ENCODE results near the gene GFER. TPM values are rescaled to one million over a fixed set of nuclear protein-coding genes. Genes with fewer than 3 reads are reported as not detected.

GFER gene
- total and polyA plus RNA-seq, 10 of the 15 experiments (the other 5 are each of a cell fraction or from before 2014, with no cell fraction given): 2.4 to 57.7 (median 31.3) TPM

DNA sequence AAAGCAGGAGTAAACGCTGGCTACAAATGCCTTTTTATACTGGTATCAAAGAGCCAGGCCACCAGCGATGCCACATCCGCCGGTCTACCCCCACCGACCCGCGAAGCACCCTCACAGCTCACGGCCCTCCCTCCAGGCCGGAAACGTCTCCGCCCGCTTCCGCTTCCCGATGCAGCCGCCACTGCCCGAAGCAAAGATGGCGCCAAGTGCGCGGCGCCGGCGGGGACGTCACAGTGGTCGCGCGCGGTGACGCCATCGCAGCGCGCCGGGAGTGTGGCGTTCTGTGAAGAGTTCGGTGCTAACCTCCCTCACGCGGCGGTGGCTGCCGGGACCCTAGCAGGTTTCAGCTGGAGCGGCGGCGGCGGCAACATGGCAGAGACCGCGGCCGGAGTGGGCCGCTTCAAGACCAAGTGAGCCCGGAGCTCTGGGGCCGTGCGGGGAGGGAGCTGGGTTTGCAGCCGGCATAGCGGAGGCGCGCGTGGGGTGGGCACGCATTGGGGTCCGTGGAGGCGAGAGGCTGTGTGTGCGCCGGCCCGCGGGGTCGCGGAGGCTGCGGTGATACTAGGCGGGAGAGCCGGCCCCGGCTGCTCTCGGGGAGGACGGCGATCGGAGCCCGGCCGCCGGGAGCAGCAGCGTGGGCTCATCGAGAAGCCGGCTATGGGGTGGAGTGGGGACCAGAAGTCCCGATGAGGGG, 12.1 kb upstream of the GFER start, which contains the start of gene TBL3 (continued):
- TF ChIP-seq, protein P1, sequence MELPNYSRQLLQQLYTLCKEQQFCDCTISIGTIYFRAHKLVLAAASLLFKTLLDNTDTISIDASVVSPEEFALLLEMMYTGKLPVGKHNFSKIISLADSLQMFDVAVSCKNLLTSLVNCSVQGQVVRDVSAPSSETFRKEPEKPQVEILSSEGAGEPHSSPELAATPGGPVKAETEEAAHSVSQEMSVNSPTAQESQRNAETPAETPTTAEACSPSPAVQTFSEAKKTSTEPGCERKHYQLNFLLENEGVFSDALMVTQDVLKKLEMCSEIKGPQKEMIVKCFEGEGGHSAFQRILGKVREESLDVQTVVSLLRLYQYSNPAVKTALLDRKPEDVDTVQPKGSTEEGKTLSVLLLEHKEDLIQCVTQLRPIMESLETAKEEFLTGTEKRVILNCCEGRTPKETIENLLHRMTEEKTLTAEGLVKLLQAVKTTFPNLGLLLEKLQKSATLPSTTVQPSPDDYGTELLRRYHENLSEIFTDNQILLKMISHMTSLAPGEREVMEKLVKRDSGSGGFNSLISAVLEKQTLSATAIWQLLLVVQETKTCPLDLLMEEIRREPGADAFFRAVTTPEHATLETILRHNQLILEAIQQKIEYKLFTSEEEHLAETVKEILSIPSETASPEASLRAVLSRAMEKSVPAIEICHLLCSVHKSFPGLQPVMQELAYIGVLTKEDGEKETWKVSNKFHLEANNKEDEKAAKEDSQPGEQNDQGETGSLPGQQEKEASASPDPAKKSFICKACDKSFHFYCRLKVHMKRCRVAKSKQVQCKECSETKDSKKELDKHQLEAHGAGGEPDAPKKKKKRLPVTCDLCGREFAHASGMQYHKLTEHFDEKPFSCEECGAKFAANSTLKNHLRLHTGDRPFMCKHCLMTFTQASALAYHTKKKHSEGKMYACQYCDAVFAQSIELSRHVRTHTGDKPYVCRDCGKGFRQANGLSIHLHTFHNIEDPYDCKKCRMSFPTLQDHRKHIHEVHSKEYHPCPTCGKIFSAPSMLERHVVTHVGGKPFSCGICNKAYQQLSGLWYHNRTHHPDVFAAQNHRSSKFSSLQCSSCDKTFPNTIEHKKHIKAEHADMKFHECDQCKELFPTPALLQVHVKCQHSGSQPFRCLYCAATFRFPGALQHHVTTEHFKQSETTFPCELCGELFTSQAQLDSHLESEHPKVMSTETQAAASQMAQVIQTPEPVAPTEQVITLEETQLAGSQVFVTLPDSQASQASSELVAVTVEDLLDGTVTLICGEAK (IDR thresholded peaks at IDR 0.05; ENCODE audit: borderline replicate concordance): peak; percentile 93
- TF ChIP-seq RB1 (IDR thresholded peaks at IDR 0.05; ENCODE audit: borderline replicate concordance): peak; percentile 81; the same call in 1 of the 2 replicates
- TF ChIP-seq FOXK2 (IDR thresholded peaks at IDR 0.05): no peak
- peak; percentile 85; the same call in 1 of the 2 replicates for TF ChIP-seq RCOR1 (conservative IDR thresholded peaks at IDR 0.05; ENCODE audit: low read depth, low read length)
- TF ChIP-seq MYC (IDR thresholded peaks at IDR 0.05; ENCODE audit: insufficient read depth, insufficient read length, insufficient replicate concordance, low read length, severe bottlenecking): peak; percentile 65
- TF ChIP-seq HDAC6 (IDR thresholded peaks at IDR 0.05; ENCODE audit: unreplicated experiment): no peak
- no peak for TF ChIP-seq ZBED1 (IDR thresholded peaks at IDR 0.05; ENCODE audit: borderline replicate concordance)
- peak; percentile 48; the same call in 1 of the 2 replicates for TF ChIP-seq RFX5 (IDR thresholded peaks at IDR 0.05; ENCODE audit: low read depth, low read length)
- TF ChIP-seq YBX1 (IDR thresholded peaks at IDR 0.05): no peak
- no peak for TF ChIP-seq ZNF217 (IDR thresholded peaks at IDR 0.05)
- TF ChIP-seq, protein P2, sequence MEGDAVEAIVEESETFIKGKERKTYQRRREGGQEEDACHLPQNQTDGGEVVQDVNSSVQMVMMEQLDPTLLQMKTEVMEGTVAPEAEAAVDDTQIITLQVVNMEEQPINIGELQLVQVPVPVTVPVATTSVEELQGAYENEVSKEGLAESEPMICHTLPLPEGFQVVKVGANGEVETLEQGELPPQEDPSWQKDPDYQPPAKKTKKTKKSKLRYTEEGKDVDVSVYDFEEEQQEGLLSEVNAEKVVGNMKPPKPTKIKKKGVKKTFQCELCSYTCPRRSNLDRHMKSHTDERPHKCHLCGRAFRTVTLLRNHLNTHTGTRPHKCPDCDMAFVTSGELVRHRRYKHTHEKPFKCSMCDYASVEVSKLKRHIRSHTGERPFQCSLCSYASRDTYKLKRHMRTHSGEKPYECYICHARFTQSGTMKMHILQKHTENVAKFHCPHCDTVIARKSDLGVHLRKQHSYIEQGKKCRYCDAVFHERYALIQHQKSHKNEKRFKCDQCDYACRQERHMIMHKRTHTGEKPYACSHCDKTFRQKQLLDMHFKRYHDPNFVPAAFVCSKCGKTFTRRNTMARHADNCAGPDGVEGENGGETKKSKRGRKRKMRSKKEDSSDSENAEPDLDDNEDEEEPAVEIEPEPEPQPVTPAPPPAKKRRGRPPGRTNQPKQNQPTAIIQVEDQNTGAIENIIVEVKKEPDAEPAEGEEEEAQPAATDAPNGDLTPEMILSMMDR (IDR thresholded peaks at IDR 0.05 in 2 of 3, conservative IDR thresholded peaks at IDR 0.05 in 1 of 3; ENCODE audit: control insufficient read depth in 2 of 3, extremely low read depth in 1 of 3, insufficient read depth in 1 of 3, low read depth in 3 of 3, low read length in 3 of 3): no peak
- peak; percentile 87 for TF ChIP-seq NR2C1 (IDR thresholded peaks at IDR 0.05)
- no peak for TF ChIP-seq ZSCAN29 (IDR thresholded peaks at IDR 0.05)
- peak; percentile 99 for TF ChIP-seq NBN (IDR thresholded peaks at IDR 0.05)
- TF ChIP-seq FOXM1 (IDR thresholded peaks at IDR 0.05; ENCODE audit: low read depth, low read length): no peak
- TF ChIP-seq MYB (IDR thresholded peaks at IDR 0.05; ENCODE audit: borderline replicate concordance, low read depth, low read length): 0 out of 2 replicates have a peak, but pooled peaks have one; percentile 59
- TF ChIP-seq TARDBP (IDR thresholded peaks at IDR 0.05; ENCODE audit: borderline replicate concordance): peak; percentile 98
- TF ChIP-seq GATAD2B (conservative IDR thresholded peaks at IDR 0.05; ENCODE audit: low read depth): peak; percentile 61; the same call in 1 of the 2 replicates
- no peak for TF ChIP-seq SMC3 (IDR thresholded peaks at IDR 0.05; ENCODE audit: borderline replicate concordance, low read length)
- no peak for TF ChIP-seq SUZ12 (IDR thresholded peaks at IDR 0.05; ENCODE audit: unreplicated experiment)
- peak; percentile 87 for TF ChIP-seq TAF1 (IDR thresholded peaks at IDR 0.05; ENCODE audit: borderline replicate concordance, low read depth, low read length)
- no peak for TF ChIP-seq CHD4 (IDR thresholded peaks at IDR 0.05)
- TF ChIP-seq POLR2A (IDR thresholded peaks at IDR 0.05; ENCODE audit: low read depth, low read length): peak; percentile 97
- peak; percentile 53; the same call in 2 of the 3 replicates for TF ChIP-seq POU2F2 (IDR thresholded peaks at IDR 0.05; ENCODE audit: borderline replicate concordance, low read depth, low read length)
- no peak for TF ChIP-seq KDM1A (IDR thresholded peaks at IDR 0.05; ENCODE audit: borderline replicate concordance)
- peak; percentile 62 to 85 for TF ChIP-seq EGR1 (IDR thresholded peaks at IDR 0.05; ENCODE audit: borderline replicate concordance in 1 of 2, low read depth in 2 of 2, low read length in 2 of 2)
- TF ChIP-seq BRCA1 (IDR thresholded peaks at IDR 0.05; ENCODE audit: low read depth, low read length): peak; percentile 41; the same call in 1 of the 2 replicates
- no peak for TF ChIP-seq CBX5 (IDR thresholded peaks at IDR 0.05; ENCODE audit: low read depth)
